Activated B cell treated with CpG ODN at 0.5 μM for 24 hours (primary cell): Measurements from ENCODE around the gene HPSE2. TPM values are rescaled to one million over a fixed set of nuclear protein-coding genes. Genes with fewer than 3 reads are reported as not detected.

ENCODE experiments used
- ATAC-seq: fragments of 200-7000 bp; cut with Tn5 transposase; one replicate; pipeline ENCODE4 v1.10.0; 2021; ENCODE audit warnings: low read depth, mild to moderate bottlenecking, moderate library complexity
- CTCF ChIA-PET: fragments of 350-600 bp; sonication (Branson Sonifier 250); formaldehyde crosslinking; loops from one replicate; lab custom pipeline; 2021; ENCODE audit warnings: antibody characterized with exemption; lab: Charles Lee
- POLR2A ChIA-PET: fragments of 350-600 bp; sonication (Branson Sonifier 250); formaldehyde crosslinking; loops from one replicate; lab custom pipeline; 2021; ENCODE audit warnings: antibody characterized with exemption; lab: Charles Lee
- DNase-seq: peaks from one replicate; pipeline ENCODE4 v3.0.0; 2022
- H3K27ac Mint-ChIP-seq: one replicate; pipeline ENCODE4 v1.8.0; 2020; ENCODE audit warnings: mixed read lengths
- H3K27me3 Mint-ChIP-seq: one replicate; pipeline ENCODE4 v1.8.0; 2021; ENCODE audit warnings: mixed read lengths
- H3K36me3 Mint-ChIP-seq: one replicate; pipeline ENCODE4 v1.8.0; 2021; ENCODE audit warnings: low read depth, mixed read lengths
- H3K4me1 Mint-ChIP-seq: one replicate; pipeline ENCODE4 v1.8.0; 2021; ENCODE audit warnings: mixed read lengths
- H3K4me3 Mint-ChIP-seq: one replicate; pipeline ENCODE4 v1.8.0; 2020; ENCODE audit warnings: mild to moderate bottlenecking, mixed read lengths
- H3K9me3 Mint-ChIP-seq: one replicate; pipeline ENCODE4 v1.8.0; 2020; ENCODE audit warnings: mixed read lengths
- intact Hi-C: fragments of 100-400 bp; cut with micrococcal nuclease; formaldehyde crosslinking; loops from one replicate; pipeline ENCODE4 v1.15.1; 2024
- total RNA-seq: library from RNA; stranded (reverse); gene quantifications from 2 replicates; pipeline ENCODE4 v1.2.3, GENCODE V29; 2022
- TF ChIP-seq, protein P1 (sequence below): fragments of 200-600 bp; IDR thresholded peaks from one replicate; pipeline ENCODE4 v1.8.0; 2022; ENCODE audit warnings: antibody characterized with exemption, mild to moderate bottlenecking

HPSE2 gene
- total RNA-seq, 1 donor from 2014 or later, result not detected

DNA sequence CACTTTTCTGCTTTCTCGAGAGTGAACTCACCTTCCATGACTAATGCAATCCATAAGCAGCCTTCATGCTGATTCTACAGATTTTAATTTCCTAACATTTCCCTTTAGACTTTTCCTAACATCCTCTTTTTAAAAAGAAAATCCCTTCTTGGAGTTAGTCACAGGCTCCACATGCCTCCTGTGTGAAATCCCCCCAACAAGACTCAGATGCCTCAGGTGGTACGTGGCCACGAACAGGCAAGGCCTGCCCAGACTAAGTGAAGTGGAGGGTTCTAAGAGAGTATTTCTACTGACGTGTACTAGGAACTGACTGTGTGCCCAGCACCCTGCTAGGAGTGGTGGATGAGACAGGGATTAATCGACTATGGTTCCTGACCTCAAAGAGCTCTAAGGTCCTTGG lies 663.1 kb downstream of the HPSE2 start:
- no peaks in the 10 kb centered on the region for H3K36me3 Mint-ChIP-seq
- H3K9me3 Mint-ChIP-seq, result no peaks in the 10 kb centered on the region
- H3K27ac Mint-ChIP-seq, result no peak overlapping the region
- CTCF ChIA-PET, result no interaction called here
- ATAC-seq, result no peak
- H3K27me3 Mint-ChIP-seq, result peaks cover 5% of the 10 kb centered on the region
- TF ChIP-seq, protein P1, sequence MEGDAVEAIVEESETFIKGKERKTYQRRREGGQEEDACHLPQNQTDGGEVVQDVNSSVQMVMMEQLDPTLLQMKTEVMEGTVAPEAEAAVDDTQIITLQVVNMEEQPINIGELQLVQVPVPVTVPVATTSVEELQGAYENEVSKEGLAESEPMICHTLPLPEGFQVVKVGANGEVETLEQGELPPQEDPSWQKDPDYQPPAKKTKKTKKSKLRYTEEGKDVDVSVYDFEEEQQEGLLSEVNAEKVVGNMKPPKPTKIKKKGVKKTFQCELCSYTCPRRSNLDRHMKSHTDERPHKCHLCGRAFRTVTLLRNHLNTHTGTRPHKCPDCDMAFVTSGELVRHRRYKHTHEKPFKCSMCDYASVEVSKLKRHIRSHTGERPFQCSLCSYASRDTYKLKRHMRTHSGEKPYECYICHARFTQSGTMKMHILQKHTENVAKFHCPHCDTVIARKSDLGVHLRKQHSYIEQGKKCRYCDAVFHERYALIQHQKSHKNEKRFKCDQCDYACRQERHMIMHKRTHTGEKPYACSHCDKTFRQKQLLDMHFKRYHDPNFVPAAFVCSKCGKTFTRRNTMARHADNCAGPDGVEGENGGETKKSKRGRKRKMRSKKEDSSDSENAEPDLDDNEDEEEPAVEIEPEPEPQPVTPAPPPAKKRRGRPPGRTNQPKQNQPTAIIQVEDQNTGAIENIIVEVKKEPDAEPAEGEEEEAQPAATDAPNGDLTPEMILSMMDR, result no peak
- intact Hi-C loops, result no loop called here
- DNase-seq, result no peak
- no peak overlapping the region for H3K4me3 Mint-ChIP-seq
- no peaks in the 10 kb centered on the region for H3K4me1 Mint-ChIP-seq
- POLR2A ChIA-PET, result no interaction called here

DNA sequence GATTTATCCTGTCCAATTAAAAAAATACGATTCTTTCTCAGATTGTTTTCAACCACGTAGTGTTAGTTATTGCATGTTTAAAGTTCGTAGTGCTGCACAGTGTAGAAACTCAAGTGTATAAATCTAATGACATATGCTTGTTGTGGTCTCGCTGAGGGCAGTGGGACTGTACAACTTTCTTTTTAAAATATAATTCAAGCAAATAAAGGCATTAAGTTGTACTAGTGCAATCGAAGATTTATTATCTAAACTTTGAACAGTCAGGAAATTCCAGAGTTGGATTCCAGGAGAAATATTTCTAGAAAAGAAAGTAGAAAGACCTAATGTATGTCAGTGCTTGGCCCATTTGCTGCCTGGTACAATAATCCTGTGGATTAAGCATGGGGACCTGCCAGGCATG lies 664.8 kb downstream of the HPSE2 start:
- no peaks in the 10 kb centered on the region for H3K9me3 Mint-ChIP-seq
- H3K27ac Mint-ChIP-seq, result no peak overlapping the region
- ChIA-PET POLR2A (no interaction called here), CTCF (no interaction called here)
- TF ChIP-seq, protein P1, result no peak
- H3K27me3 Mint-ChIP-seq, result peaks cover 3% of the 10 kb centered on the region
- DNase-seq (no peak), ATAC-seq (no peak)
- intact Hi-C loops, result no loop called here
- H3K4me3 Mint-ChIP-seq, result no peak overlapping the region
- H3K4me1 Mint-ChIP-seq, result no peaks in the 10 kb centered on the region
- H3K36me3 Mint-ChIP-seq, result no peaks in the 10 kb centered on the region

DNA sequence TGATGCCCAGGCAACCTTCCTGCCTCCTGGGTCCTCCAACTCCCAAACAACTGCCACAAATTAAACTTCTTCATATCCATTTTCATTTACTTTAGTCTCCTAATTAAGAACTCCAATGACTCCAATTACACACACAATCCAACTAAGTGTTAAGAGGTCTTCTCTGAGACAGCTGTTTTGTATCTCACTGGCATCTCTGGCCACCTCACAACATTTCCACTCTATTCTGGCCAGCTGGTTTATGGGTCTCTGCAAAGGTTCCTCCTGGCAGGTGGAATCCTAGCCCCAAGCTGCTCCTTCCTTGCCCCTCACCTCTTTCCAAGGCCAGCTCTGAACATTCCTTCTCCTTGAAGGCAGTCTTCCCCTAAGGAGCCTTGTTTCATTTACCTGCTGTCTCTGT lies 665.8 kb downstream of the HPSE2 start:
- no peak overlapping the region for H3K4me3 Mint-ChIP-seq
- TF ChIP-seq, protein P1, result no peak
- no peaks in the 10 kb centered on the region for H3K4me1 Mint-ChIP-seq
- DNase-seq, result no peak
- POLR2A ChIA-PET, result no interaction called here
- H3K27ac Mint-ChIP-seq, result no peak overlapping the region
- no peaks in the 10 kb centered on the region for H3K36me3 Mint-ChIP-seq
- H3K27me3 Mint-ChIP-seq, result peaks cover 3% of the 10 kb centered on the region
- H3K9me3 Mint-ChIP-seq, result no peaks in the 10 kb centered on the region
- CTCF ChIA-PET, result no interaction called here
- intact Hi-C loops, result no loop called here
- no peak for ATAC-seq

DNA sequence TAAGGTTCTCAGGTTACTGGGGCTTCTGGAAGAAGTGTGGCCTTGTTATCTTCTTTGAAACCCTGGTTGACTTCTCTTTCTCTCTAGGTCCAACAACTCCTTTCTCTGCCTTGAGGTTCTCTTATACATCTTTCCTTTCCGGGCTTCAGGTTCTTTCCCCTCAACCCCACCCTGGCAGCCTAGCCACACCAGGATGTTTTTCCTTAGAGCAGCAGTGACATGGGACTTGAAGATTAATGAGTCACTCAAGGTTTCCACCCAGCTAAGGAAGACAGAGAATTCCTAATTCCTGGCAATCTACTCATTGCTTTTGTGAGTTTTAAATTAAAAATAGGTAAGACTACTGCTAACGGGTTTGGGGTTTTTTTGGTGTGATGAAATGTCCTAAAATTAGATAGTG lies 667.1 kb downstream of the HPSE2 start:
- intact Hi-C loops, result no loop called here
- no peak overlapping the region for H3K4me3 Mint-ChIP-seq
- ChIA-PET CTCF (no interaction called here), POLR2A (no interaction called here)
- H3K27ac Mint-ChIP-seq, result no peak overlapping the region
- TF ChIP-seq, protein P1, result no peak
- DNase-seq, result no peak
- H3K27me3 Mint-ChIP-seq, result peaks cover 3% of the 10 kb centered on the region
- no peaks in the 10 kb centered on the region for H3K9me3 Mint-ChIP-seq
- H3K36me3 Mint-ChIP-seq, result no peaks in the 10 kb centered on the region
- no peaks in the 10 kb centered on the region for H3K4me1 Mint-ChIP-seq
- no peak for ATAC-seq

DNA sequence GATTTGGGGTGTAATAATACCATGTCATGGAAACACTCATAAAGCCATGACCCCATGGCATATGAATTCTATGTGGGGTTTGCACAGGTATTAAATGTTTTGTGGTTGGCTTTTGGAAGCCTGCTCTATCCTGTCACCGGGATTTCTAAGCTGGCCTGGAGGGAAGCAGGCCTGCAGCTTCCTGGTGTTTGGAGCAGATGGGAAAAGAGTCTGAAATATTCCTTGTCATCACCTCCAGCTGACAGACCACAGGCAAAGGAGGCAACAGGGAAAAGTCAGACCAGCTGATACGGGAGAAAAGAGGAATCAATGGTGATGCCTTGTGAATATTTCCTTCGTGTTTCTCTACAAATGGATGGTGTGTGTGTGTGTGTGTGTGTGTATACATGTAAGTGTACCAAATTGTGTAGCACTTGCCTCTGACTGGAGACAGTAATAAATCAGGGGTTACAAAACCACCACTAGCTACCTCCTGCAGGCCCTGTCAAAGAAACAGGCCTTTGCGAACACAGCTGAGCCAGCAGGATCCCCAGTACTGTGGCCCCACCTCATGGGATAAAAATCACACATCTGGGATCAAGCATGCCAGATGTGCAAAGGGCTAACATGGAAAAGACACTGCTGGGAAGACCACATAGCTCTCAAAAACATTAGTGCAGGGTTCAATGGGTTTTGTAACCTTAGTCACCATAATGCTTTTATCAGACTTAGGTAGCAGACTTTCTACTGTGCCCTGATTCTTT lies 668.1 kb downstream of the HPSE2 start:
- TF ChIP-seq, protein P1, result no peak
- DNase-seq (no peak), ATAC-seq (no peak)
- Mint-ChIP-seq H3K36me3 (no peaks in the 10 kb centered on the region), H3K9me3 (no peaks in the 10 kb centered on the region), H3K27ac (no peak overlapping the region), H3K27me3 (peaks cover 3% of the 10 kb centered on the region), H3K4me1 (no peaks in the 10 kb centered on the region), H3K4me3 (no peak overlapping the region)
- intact Hi-C loops, result no loop called here
- ChIA-PET CTCF (no interaction called here), POLR2A (no interaction called here)
